SK-N-MC (cell line): ENCODE measurements around the gene PAK4.

Source experiments
- EZH2 ChIP-seq: fragments of 200-600 bp; sonication (generic); IDR thresholded peaks from one replicate; pipeline ENCODE4 v1.6.1; 2017; ENCODE audit warnings: antibody characterized with exemption
- FOXP2 ChIP-seq: optimal IDR thresholded peaks from 2 replicates; pipeline ENCODE3; 2011; ENCODE audit warnings: mild to moderate bottlenecking, moderate library complexity; ENCODE audit not compliant: insufficient read depth; ENCODE audit errors: extremely low read length, control extremely low read depth
- POLR2AphosphoS5 ChIP-seq: IDR thresholded peaks from 2 replicates; pipeline ENCODE4 v1.6.1; 2012; ENCODE audit warnings: mild to moderate bottlenecking, low read depth, low read length, borderline replicate concordance

GRCh38 chr19:39125554-39126311, at the start of gene PAK4:
- TF ChIP-seq EZH2 = no peak
- TF ChIP-seq POLR2AphosphoS5 = peak; percentile 85
- no peak for TF ChIP-seq FOXP2
